MV-4-11 (cell line): Measurements from ENCODE around the gene IL21R.
"Not testable (repeated sequence)": the region's sequence is repeated elsewhere in the genome, so short reads cannot be mapped to it uniquely, and the experiment has no call there.

Experiments used
- DNase-seq: peaks from one replicate; lab custom pipeline; 2025; lab: John Stamatoyannopoulos, UW

IL21R gene

DNA sequence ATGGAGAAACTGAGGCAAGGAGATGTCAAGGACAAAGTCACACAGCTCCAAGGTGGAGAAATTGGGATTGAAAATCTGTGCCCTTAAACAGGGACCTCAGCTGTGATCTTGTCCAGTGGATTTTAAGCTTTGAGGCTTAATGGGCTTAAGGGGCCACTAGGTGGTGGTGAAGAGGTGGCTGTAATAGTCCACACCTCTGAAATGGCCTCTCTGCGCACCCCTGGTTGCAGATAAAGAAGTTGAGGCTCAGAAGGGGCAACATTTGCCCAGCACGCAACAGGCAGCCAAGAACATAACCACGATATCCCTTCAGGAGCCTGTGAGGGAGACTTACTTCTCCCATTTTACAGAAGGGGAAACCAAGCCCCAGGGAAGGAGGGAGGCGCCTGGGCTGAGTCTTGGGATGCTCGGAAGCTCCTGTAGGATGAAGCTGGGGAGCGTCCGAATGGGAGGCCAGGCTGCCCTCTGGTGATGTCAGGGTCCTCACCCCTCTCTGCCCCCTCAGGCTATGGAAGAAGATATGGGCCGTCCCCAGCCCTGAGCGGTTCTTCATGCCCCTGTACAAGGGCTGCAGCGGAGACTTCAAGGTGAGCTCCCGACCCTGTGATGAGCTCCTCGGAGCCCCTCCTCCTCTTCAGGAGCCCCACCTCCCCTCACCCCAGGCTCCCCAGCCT is 43.7 kb downstream of the IL21R start:
- no peak for DNase-seq

DNA sequence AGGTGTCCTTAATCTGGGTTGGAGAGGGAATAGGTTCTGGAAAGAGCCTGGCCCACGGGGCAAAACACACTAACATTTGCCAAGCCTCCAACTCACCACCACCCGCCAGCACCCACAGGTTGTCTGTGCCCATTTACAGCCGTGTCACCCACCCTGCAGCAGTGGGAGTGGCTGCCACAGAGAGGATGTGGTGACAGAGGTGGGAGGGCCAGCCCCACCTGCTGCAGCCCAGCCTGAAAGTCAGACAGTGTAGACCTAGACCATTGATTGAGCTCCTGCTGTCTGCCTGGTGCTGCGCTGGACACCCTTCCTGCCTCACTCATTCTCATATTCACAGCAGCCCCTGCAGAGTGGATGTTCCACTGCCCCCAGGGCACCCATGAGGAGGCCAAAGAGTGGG is 44.7 kb downstream of the IL21R start:
- no peak for DNase-seq

- DNase-seq, result no peak
Observed at GRCh38 chr16:27447301-27447700, 45.3 kb downstream of the IL21R start.

- DNase-seq, result no peak
Observed at GRCh38 chr16:27448532-27449433, 46.8 kb downstream of the IL21R start.

- no peak for DNase-seq
Observed at GRCh38 chr16:27449434-27450195, 47.6 kb downstream of the IL21R start.

DNA sequence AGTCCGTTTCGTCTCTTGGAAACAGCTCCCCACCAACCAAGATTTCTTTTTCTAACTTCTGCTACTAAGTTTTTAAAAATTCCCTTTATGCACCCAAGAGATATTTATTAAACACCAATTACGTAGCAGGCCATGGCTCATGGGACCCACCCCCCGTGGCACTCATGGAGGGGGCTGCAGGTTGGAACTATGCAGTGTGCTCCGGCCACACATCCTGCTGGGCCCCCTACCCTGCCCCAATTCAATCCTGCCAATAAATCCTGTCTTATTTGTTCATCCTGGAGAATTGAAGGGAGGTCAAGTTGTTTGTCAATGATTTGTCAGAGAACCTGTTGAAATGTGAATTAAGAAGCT is 48.2 kb downstream of the IL21R start:
- DNase-seq, result no peak

DNA sequence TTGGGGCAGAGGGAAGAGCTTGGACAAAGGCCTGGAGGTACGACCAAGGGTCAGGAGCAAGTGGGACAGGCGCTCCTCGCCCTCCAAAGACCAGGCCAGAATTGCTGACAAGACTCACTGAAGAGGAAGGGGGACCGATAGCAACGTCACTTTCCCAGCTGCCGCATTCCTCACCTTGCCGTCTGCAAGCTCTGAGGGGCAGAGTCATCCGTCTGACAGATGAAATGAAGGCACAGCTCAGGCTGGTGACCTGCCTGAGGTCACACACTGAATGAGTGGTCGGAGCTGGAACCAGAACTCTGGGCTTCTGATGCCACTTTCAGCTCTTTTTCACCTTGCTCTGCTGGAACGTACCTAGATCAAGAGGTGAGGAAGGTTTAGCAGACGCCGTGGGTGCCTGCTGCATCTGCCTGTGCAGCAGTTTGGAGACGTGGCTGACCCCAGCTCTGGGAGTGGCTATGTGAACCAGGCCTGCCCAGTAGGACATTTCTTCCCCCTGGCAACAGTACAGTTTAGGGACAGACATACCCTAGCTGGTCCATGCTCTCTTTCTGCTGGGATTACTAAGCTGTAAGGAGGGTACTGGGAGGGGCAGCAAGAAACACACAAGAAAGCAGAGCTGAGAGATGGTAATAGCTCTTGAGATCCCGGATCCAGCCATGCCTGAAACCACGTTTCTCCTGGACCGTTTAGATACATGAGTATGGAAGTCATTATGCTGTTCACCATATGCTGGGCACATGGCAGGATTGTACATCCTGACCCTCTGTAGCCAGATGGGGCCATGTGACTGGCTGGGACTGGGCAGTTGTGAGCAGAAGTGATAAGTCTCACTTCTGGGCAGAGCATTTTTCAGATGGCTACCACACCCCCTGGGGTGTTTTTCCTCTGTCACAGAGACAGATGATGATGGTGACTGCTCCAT is 50.9 kb downstream of the IL21R start:
- DNase-seq, result no peak

DNA sequence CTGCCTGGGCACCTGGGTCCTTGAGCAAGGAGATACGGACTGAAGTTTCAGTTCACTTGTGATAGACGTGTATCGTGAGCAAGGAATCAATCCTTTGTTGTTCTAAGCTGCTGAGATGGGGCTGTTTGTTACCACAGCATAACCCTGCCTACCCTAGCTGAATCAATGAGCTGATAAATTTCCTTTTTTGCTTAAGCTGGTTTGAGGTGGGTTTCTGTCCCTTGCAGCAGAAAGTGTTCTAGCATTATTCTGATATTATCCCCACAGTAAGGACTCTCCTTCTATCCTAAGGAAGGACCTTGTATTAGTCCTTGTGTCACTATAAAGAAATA is 51.5 kb downstream of the IL21R start:
- DNase-seq, result no peak

GRCh38 chr16:27455700-27456099 is 53.7 kb downstream of the IL21R start:
- no peak for DNase-seq

DNA sequence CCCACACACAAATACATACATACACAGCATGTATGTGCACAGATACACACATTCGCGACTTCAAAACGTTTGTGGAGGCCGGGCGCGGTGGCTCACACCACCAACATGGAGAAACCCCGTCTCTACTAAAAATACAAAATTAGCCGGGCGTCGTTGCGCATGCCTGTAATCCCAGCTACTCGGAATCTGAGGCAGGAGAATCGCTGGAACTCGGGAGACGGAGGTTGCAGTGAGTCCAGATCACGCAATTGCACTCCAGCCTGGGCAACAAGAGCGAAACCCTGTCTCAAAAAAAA is 55.6 kb downstream of the IL21R start:
- DNase-seq, result not testable (repeated sequence)

- DNase-seq, result peak; percentile 40
Observed at GRCh38 chr16:27458258-27458657, 56.3 kb downstream of the IL21R start.

- DNase-seq, result no peak
Observed at GRCh38 chr16:27458987-27459688, 57.2 kb downstream of the IL21R start.

DNA sequence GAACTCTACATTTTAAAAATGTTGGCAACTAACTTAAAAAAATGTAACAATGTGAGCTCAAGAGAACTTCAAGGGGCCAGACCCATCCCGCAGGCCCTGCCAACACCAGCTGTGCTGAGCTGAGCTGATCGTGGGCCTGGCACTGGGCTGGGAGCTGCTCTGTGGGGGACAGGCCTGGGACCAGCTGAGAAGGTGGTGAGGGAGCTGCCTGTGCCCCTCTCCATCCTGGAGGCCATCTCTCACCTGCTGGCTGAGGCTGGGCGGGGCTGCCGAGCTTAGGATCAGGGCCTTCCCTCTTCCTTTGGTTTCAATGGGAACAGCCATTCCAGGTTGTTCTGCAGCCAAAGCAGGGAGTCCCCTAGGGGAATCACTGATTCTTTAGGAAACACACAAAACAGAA is 58.2 kb downstream of the IL21R start:
- no peak for DNase-seq

DNA sequence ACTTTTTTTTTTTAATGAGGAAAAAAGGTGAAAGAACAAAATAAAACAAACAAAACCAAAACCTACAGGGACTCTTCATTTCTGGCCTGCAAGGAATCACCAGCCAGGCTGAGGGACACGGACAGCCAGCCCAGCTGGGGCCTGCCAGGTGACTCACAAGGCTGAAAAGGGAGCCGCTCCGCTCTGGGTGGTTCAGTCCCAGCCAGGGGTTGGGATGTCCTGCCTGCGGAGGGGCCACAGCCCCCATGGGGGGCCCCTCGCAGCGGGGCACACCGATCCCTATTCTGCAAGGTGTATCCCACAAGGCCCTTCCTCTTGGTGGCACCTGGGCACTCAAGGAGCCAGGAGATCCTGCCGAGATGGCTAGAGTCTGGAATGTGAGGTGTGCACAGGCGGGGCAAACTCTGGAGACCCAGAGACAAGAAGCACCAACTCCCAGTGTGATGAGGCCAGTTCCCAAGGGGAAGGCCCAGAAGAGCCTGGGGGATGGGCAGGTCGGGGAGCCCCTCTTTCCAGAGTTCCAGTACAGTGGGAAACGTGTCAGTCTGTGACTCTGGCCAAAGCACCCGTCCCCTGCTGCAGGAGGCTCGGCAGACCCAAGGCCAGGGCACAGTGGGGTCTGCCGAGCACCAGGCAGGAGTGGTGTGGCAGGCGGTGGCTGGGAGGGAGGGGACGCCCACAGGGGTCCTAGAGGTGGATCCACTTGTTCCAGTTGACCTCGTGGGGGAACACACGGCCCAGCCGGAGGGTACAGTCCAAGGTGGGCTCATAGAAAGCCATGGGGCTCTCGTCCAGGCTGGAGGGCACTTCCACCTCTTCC is 58.9 kb downstream of the IL21R start:
- DNase-seq, result no peak

DNA sequence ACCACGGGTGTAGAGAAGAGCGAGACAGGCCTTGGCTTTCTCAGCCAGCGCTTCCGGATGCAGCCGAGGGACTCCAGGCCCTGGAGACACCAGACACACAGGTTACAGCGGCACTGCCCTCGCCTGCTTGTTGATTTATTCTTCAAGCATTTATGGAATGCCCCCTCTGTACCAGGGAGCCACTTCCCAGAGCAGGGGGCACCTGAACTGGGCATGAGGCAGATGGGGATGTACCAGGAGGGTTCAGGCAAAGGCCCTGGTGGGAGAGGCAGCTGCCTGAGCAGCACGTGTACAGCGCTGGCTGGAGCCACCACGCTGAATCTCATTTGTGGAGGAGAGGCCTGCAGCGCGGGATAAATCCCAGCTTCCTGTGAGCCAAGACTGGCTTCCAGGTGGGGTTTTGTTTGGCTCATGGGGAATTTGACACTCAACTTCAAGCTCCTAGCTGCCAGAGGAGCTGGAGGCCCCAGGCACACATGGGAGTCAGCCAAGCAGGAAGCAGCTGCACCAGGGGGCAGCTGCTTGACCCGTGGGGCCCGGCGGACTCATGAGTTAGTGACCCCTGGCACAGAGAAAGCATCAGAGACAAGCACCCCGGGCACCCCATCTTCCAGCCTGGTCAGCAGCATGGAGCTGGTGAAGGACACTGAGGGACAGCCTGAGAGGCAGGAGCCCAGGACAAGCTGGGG is 59.7 kb downstream of the IL21R start:
- no peak for DNase-seq

- DNase-seq, result no peak
Observed at GRCh38 chr16:27462200-27462845, 60.3 kb downstream of the IL21R start.

- no peak for DNase-seq
Observed at GRCh38 chr16:27462846-27463682, 61.1 kb downstream of the IL21R start.
